Ovary (tissue), 3 donors: Measurements from ENCODE around the gene ZP3.
"Not testable (repeated sequence)": the region's sequence is repeated elsewhere in the genome, so short reads cannot be mapped to it uniquely, and the experiment has no call there.

Source experiments
- CTCF ChIP-seq, 3 donors: fragments of 450-650 bp in 2 of 3; fragments of 200-600 bp in 1 of 3; IDR thresholded peaks; one replicate each; pipeline versions ENCODE4 v1.5.1 to v1.8.0; 2016 to 2022; ENCODE audit warnings: antibody characterized with exemption in 3 of 3, mild to moderate bottlenecking in 1 of 3
- POLR2A ChIP-seq: fragments of 450-650 bp; IDR thresholded peaks from one replicate; pipeline ENCODE4 v1.6.1; 2017; ENCODE audit warnings: antibody characterized with exemption, mild to moderate bottlenecking, moderate library complexity
- donor health status: DM: no; HTN: no; CAD: no.

GRCh38 chr7:76486618-76487017, 61.9 kb downstream of the ZP3 start:
- not testable (repeated sequence) for TF ChIP-seq CTCF (IDR thresholded peaks at IDR 0.05); POLR2A
